HG02759 (cell line): Measurements from ENCODE around the gene PPP1R3G.
"Not testable (repeated sequence)": the region's sequence is repeated elsewhere in the genome, so short reads cannot be mapped to it uniquely, and the experiment has no call there.

Experiments used
- ATAC-seq: cut with Tn5 transposase; IDR thresholded peaks from one replicate; pipeline ENCODE4 v1.9.1; 2021; ENCODE audit warnings: mild to moderate bottlenecking, moderate library complexity; ENCODE audit not compliant: unreplicated experiment

PPP1R3G gene

DNA sequence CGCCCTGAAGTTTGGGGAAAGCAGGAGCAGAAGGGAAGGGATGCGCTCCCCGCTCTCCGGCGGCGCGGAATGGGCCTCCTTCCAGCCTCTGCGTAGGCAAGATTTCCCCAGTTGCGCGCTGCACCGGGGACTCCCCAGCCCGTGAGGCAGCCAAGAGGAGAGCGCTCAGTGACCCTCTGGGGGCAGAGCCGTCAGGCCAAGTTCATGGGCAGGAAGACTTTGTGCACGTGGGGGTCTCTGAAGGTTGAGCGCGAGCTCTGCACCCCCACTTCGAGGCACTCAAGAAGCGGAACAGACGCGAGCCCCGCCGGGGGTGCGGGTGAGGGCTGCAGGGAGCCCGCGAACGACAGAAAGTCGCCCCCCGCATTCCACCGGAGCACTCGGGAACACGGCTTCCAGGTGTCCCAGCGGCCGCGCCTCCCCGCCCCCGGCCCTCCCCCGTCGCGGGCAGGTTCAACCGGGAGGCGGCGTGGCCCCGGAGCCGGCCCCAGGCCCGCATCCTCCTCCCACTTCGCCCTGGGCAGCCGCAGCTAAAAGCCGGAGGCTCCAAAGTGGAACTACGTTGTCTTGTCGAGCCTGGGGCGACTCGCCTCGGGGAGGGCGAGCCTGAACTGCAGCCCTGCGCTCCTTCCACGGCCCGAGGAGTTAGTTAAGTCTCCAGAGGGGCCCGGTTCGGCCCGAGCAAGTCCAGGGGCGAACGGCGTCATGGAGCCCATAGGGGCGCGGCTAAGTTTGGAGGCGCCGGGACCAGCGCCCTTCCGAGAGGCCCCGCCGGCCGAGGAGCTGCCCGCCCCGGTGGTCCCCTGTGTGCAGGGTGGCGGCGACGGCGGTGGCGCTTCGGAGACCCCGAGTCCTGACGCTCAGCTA lies at the start of gene PPP1R3G:
TSS of gene PPP1R3G (plus strand) at position 561 of the 867 bp plus-strand sequence. CDS start at position 706, 145 bp downstream.
- peak; percentile 57 for ATAC-seq

DNA sequence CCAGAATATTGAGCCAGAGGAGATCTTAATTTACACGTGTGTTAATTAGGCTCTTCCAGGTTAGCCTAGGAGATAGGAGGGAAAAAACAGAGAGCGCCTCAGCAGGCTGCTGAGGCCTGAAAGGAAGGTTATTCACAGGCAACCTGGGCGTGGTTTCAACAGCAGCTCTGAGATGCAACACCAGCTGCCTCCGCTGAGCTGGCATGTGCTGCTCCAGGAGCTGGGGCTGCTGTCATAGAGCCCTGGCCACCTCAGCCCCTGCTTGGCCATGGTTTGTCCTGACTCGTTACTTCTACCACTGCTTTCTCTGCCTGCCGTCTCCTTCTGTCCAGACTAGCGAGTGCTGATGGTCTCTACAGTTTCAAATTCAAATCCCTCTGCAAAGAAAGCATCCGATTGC lies 48.9 kb upstream of the PPP1R3G start:
- no peak for ATAC-seq

DNA sequence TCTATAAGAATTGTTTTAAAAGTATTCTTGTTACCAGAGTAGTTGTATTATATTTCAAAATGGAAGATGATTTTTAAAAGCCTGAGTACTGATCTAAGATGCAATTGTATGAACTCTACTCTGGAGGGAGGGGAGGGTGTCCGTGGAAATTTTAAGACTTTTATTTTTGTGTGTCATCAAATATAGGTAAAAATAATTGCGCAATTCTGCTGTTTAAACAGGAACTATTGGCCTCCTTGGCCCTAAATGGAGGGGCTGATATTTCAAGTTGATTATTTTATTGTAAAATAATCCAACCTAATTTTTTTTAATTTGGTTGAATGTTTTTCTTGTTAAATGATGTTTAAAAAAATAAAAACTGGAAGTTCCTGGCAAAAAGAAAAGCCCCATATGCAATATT lies 43.2 kb upstream of the PPP1R3G start:
- no peak for ATAC-seq

DNA sequence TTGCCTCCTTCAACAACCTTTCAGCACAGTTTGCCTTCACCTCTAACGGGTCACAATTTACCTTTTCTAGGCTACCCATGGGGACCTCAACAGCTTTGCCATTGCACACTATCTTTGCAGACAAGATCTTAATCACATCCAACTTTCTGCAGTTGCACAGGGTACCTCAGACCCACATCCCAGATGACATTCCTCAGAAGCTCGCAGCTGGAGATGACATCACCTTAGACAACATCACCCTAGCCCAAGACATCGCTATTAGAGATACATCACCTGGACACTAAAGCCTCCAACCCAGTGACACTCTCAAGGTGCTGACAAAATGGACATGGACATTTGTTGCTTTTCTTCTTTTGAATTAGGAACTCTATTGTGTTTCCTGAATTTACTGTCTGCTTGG lies 42.7 kb upstream of the PPP1R3G start:
- ATAC-seq: no peak

DNA sequence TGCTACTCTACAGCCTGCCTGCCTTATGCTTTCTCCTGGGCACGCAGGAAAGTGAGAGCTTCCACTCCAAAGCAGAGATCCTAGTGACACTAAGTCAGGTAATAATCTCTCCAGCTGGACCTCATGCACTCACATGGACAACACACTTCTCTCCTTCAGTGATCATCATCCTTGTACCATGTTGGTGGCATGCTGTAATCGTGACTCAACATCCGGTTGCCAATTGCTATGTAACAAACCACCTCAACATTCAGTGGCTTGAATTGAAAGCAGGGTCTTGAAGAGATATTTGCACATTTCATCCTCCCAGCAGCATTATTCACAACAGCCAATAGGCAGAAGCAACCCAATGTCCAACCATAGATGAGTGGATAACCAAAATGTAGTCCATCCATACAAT lies 40.3 kb upstream of the PPP1R3G start:
- ATAC-seq: no peak

DNA sequence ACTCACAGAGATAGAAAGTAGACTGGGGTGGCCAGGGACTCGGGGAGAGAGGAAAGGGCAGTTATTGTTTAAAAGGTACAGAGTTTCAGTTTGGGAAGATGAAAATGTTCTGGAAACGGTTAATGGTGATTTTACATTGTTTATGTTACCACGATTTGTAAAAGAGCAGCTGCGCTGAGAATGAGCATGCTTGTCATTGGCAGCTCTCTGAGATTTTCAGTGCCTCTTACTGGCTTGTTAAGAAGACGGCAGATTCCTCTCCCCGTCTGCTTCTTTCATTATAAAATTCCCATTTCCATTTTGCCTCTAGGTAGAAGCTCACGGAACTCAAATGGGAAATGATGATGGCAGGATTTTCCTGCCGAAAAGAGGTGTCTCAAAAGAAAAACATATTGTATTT lies 39.7 kb upstream of the PPP1R3G start:
- no peak for ATAC-seq

DNA sequence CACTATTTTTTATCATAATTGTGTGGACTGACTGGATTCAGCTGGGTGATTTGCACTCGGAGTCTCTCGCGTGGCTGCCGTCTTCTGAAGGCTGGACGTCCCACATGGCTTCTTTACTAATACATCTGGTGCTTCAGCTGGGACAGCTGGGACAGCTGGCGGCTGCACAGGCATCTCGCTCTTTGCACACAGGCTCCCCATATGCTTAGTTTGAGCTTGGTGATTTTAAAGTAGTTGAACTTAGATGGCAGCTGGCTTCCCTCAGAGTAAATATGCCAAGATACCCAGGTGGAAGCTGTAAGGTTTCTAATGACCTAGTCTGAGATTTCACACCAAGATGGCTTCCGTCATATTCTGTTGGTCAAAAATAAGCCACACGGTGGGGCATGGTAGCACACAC lies 38.7 kb upstream of the PPP1R3G start:
- no peak for ATAC-seq

DNA sequence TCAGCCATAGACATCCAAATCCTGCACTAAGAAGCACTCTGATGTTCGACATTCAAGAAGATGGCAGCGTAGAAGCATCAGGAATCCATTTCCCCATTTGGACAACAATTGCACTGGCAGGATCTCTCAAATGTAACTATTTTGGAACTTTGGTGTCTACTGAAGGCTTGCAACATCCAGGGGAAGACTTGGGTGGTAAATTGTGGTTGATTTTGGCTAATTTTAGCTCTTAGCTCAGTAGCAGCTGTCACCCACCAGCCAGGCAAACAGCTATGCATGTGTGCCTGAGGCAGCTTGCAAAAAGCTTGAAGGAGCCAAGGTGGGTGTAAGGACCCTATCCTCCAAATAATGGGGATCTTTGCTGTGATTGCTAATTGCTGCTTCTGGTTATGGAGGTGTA lies 35.1 kb upstream of the PPP1R3G start:
- no peak for ATAC-seq

DNA sequence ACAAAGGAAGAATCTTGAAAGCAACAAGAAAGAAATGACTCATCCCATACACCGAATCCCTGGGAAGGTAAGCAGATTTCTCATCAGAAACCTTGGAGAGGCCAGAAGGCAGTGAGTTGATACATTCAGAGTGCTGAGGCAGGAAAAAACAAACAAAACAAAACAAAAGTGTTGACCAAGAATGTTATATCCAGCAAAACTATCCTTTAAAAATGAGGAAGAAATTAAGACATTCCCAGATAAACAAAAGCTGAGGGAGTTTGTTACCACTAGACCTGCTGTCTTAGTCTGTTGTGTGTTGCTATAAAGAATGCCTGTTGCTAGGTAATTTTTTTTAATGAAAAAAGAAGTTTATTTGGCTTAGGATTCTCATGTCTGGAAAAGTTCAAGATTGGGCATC lies 33.7 kb upstream of the PPP1R3G start:
- no peak for ATAC-seq

DNA sequence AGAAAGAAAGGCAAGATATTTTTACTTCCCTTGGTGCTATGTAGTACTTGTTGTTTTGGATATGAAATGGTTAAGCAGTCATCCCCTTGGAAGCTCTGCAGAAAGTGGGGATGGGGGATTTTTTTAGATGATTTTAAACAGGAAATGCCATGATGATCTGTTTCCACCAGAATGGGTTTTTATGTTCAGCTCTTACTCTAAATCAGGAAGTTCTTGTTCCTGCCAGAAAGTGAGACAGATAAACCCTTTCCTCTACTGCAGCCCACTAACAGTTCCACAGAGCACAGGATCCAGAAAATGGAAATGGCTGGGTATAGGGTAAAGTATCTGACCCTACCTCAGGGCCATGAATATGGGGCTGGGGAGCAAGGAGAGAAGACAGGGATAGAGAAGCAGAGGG lies 32.1 kb upstream of the PPP1R3G start:
- ATAC-seq: no peak

DNA sequence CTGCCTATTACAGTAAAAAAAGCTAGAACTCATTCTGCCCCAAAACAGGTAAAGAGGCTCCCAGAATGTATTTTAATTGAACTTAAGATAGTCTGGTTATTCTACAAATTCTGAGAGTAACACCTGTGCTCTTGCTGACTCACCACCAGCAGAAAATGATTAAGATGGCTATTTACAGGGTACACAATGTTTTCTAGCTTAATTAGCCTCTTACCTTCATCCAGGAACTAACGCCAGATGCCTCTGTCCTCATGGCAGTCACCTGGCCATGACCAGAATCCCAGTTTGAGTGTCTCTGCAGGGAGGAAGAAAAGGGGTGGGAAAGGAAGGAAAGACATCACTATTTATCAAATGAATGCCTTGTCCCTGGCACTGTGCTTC lies 31.3 kb upstream of the PPP1R3G start:
- no peak for ATAC-seq

DNA sequence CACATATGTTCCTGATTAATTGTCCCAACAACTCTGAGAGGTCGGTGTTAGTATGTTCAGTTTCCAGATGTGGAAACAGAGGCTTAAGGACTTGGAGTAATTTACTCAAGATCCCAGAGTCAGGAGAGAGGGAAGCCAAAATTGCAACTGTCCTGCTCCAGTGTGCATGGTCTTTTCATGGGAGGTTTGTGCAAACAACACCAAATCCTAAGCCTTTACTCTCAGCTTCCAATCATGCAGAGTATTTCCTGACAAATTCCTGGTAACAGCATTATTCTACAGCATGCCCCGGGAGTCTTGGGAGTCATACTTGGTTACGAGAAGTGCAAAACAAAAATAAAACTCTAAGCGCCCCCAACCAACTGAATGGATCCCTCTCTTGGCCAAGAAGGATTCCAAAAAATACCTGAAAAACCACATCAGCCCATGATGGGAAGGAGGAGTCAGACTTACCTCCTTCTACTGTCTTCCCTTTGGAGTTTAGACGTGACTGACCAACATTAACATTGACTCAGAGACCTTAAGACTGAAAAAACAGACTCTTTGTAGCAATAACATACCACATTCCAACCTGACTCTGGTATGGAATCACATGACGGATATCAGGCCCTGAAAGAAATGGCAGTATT lies 30.8 kb upstream of the PPP1R3G start:
- ATAC-seq: no peak

DNA sequence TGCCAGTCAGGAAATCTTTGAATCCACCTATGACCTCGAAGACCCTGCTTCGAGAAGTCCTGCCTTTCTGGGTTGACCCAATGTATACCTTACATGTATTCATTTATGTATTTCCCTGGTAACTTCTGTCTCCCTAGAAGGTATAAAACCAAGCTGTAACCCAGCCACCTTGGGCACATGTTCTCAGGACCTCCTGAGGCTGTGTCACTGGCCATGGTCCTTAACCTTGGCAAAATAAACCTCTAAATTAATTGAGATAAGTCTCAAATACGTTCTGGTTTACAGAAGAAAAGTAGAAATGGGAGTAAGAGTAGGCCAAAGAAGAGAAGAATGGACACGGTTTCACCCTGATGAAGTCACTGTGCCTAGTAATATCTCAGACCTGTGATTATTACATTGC lies 30.0 kb upstream of the PPP1R3G start:
- no peak for ATAC-seq

DNA sequence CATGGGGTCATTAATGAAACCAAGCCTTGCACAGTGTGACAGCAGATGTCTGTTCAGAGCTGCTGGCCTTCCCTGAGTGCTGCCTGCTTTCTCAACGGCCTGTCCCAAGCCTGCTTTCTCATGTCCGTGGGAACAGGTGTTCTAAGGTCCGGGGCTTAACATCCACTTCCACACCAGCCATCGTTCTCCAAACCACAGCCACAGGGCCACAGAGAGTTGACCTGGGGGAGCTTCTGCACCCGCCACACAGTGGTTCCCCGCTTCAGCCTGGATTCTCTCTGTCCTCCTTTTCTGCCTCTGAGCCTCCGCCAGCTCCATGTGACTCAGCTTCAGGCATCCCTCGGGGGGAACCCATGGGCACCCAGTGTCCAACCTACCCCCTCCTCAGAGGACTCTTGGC lies 26.9 kb upstream of the PPP1R3G start:
- no peak for ATAC-seq

DNA sequence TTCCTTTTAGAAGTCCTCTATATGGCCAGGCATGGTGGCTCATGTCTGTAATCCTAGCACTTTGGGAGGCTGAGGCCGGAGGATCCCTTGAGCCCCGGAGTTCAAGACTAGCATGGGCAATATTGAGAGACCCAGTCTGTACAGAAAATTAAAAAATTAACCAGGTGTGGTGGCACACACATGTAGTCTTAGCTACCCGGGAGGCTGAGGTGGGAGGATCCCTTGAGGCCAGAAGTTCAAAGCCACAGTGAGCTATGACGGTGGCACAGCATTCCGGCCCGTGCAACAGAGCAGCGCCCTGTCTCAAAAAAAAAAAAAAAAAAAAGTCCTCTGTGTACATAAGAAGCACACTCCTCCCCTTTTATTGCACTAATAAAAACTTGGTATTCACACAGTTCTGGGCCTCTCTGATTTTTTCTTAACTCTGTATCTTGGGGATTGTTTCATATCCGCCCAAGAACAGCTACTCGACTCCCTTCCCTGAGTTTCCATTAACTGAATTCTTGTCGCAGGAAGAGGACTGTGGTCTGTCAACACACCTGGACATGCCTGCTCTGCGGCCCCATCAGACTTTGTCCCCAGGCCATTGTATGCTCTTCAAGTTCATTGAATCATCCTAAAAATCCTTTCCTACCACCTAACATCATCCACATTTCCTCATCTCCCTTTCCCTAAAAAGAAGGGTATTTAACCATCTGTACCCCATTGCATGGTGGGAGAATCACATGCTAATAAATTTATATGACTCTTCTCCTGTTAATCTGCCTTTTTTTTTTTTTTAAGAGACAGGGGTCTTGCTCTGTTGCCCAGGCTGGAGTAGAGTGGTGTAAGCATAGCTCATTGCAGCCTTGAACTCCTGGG lies 25.9 kb upstream of the PPP1R3G start:
- ATAC-seq: no peak

DNA sequence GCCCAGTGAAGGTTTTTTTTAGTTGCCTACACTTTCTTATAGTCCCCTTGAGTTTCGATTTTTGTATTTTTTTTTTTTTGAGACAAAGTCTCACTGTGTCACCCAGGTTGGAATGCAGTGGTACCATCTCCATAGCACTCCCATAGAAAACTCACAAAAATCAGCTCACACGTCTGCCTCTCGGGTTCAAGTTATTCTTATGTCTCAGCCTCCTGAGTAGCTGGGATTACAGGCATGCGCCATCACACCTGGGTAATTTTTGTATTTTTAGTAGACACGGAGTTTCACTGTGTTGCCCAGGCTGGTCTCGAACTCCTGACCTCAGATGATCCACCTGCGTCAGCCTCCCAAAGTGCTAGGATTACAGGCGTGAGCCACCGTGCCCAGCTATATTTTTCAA lies 24.7 kb upstream of the PPP1R3G start:
- not testable (repeated sequence) for ATAC-seq

DNA sequence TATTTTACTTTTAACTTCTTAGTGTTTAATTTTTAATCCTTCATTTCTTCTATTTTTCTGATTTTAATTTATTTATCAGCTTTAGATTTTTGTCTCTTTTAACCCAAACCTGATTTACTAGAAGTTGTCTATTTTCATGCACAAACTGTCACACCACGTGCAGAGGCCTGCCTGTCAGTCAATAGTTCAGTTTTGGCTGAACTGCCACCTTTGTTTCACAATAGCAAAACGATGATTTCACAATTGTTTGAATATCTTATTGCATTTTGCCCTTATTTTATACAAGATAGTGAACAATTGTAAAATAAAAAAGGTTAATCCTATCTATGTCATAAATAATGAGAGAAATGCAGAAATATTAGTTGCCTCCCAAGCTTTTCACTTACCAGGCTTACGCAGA lies 24.0 kb upstream of the PPP1R3G start:
- no peak for ATAC-seq

DNA sequence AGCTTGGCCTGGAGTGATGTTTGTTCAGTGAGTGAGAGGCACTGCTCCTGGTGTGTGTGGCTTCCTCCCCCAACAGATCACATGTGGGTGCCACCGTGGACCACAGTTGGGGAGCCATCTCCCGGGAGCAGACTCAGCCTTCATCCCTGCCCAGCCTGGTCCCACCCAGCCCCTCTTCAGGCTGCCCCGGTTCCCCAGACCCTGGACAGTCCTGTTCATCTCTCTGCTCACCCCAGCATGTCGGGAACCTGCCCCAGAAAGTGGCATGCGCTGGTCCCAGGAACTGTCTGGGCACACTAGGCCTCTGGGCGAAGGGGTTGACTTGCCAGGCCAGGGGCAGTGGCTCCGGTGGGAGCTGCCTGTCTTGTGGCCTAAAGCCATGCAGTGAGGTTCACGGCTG lies 21.5 kb upstream of the PPP1R3G start:
- no peak for ATAC-seq

DNA sequence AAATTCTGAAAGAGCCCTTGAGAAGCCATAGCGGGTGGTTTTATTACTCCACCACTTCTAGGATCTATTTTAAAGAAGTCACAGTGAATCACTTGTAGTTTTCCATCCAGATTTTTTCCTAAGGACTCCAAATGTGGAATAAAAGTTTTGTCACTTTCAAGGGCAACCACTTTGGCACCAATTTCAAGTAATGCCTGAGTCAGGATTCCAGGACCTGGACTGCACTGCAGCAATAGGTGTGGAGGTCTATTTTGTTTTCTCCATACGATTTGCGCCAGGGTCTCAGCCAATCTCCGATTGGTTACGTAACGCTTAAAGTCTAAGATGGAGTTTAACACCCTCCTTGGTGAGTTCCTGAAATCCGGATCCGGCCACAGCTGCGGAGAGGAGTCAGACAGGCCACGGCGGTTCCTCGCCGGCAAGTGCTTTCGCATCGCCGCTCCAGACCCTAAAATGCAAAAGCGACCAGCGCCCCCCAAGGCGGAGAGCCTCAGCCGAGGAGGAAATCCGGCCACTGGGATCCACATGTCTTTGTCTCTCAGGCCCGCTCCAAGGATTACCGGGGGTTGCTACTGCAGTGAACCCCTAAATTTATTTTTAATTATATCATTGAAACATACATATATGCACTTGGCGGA lies 18.6 kb upstream of the PPP1R3G start:
- ATAC-seq: no peak

DNA sequence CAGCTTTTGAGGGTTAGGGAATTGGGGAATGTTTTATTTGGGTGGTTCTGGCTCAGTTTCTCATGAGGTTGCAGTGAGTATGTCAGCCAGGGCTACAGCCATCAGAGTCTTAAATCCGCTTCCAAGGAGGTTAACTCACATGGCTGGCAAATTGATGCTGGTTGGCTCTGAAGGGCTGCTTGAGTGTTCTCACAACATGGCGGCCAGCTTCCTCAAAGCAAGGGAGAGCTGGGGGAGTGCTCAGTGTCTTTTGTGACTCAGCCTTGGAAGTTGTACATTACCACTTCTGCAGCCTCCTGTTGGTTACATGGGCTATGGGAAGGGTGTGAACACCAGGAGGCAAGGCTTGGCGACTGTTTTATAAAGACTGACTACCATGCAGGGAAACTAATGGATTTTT lies 17.8 kb upstream of the PPP1R3G start:
- no peak for ATAC-seq

DNA sequence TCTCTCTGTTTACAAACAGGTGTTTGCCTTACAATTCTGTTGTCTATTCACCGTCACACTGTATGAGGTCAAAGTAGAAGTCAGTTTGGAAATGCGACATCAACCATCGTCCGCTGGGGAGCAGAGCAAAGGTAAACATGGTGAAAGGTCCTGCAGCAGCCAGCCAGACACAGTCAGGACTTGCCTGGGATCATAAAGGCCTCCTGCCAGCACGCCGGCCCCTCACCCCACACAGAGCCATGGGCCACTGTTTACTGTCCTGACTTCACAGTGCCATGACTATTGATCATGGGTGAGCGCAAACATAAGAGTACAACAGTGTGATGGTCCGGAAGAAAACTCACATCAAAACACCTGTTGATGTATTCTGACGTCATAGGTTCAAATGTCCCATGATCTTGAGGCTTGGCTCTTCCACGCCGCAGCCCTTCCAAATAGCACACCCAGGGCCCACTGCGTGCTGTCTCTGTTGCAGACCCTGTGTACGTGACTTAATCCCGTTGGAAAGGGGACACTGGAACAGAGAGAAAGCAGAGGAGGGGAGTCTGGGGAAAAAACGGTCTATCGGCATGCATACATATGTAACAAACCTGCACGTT lies 16.9 kb upstream of the PPP1R3G start:
- no peak for ATAC-seq
